Ramos (cell line): ENCODE data around the gene IRS1.

Experiments
- in situ Hi-C: fragments of 300-500 bp; cut with MboI; formaldehyde crosslinking; loops from one replicate; pipeline ENCODE4 v1.14.3; 2022; ENCODE audit warnings: low sequenced_read_pairs; ENCODE audit not compliant: unreplicated experiment

The IRS1 gene

DNA sequence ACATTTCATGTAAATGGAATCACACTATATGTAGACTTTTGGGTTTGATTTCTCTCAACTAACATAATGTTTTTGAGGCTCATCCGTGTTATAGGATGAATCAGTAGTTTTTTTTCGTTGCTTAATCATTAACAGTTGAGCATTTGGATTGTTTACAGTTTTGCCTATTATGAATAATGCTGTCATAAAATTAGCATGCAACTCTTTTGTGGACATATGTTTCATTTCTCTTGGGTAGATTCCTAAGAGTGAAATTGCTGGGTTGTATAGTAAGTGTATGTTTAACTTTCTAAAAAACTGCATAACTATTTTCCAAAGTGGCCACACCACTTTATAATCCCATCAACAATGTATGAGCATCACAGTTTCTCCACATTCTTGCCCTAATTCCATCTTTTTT, 28.6 kb upstream of the IRS1 start:
- in situ Hi-C loops = no loop called here

DNA sequence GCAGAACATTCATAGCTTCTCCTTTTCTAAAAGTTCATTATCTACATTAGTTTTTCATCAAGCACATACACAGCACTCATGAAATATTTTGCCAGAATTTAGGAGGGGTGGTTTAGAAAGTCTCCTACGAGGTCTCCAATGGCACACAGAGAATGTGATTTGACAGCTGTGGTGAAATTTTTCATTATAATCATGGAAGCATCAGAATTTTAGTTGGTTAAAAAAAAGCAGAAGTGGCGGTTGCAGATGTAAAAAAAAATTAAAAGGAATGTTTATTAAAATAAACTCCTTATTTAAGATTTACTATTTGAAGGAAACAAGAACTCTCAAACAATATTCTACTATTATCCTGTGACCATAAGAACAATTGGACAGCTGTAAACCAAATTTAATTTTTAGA, 25.4 kb upstream of the IRS1 start:
- in situ Hi-C loops = no loop called here

DNA sequence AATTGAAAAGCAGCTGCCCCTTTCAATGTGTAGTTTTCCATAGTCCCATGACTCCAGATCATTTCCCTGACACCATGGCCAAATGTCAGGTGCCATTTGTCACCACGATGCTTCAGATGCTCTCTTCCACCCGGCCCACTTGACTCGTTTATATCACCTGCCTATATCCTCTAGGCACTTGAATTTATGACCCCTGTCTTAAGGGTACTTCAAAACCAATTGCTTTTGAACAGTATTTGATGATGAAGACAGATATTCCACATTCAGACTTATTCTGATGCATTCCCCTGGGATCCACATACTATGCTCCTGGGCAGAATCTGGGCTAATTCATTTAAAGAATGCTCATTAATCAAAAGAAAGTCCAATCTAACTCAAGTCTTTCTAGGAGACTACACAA, 19.3 kb upstream of the IRS1 start:
- in situ Hi-C loops = loop anchor here (10.0 to 25.0 kb wide), 4 partner anchors 296 to 1157 kb away; no protein-coding TSS in a partner anchor

DNA sequence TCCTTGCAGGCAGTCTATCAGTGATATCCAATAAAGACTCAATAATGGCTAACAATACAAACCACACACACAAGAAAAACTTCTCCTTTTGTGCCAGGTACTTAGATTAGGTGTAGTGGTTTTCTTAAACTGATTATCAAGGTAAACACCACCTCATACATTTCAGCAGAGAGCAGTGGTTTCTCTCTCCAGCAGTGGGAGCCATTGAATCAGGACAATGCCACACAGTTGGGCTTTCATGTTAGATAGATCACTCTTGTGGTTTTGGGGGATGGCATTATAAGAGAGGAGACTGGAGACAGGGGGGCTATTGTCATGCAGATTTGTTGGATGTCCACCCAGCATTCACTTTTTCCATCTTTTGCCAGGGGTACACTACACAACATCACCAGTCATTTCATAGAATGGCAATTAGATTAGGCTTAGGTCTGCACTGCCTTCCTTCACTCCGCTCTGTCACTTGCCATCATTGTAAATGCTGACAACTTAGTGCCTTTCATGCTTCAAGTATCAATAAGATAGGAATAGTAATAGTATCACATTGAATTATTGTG, 13.6 kb upstream of the IRS1 start:
- in situ Hi-C loops = loop anchor here (5.0 to 25.0 kb wide), 5 partner anchors 174 to 1151 kb away; no protein-coding TSS in a partner anchor

DNA sequence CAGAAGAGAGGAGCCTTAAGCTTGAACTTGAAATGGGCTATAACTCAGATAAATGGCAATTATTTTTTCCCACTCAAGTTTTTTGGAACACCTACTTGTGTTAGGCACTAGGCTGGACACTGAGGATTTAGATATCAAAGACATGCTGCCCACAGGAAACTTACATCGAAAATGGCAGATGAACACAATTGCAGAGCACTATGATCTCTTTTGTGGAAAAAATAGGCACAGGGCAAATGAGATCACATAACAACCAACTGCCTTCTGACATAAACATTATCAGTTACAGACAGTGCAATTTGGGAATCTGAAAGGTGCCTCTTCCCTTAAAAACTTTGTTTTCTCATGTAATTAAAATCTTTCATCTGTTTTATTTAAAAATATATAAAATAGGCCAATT, 3.8 kb upstream of the IRS1 start:
- in situ Hi-C loops = loop anchor here (25.0 kb wide), 3 partner anchors 591 to 1141 kb away; no protein-coding TSS in a partner anchor

DNA sequence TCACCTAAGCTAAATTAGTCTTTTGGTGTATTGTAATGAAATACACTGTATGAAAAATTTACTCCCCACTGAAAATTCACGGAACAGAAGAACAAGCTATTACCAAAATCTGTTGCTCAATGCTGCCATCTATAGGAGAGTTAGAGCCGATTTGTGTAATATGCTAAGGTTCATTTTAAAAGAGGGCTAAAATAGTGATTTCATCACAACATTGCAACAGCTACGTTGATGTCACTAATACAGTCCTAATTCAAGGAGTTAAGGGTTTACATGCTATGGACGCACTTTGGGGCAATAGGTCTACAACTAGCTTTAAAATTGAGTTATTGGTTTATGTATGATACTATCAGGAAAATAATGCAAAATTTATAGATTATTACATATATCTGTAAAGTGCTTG, 3.0 kb upstream of the IRS1 start:
- in situ Hi-C loops = loop anchor here (25.0 kb wide), 3 partner anchors 590 to 1140 kb away; no protein-coding TSS in a partner anchor

DNA sequence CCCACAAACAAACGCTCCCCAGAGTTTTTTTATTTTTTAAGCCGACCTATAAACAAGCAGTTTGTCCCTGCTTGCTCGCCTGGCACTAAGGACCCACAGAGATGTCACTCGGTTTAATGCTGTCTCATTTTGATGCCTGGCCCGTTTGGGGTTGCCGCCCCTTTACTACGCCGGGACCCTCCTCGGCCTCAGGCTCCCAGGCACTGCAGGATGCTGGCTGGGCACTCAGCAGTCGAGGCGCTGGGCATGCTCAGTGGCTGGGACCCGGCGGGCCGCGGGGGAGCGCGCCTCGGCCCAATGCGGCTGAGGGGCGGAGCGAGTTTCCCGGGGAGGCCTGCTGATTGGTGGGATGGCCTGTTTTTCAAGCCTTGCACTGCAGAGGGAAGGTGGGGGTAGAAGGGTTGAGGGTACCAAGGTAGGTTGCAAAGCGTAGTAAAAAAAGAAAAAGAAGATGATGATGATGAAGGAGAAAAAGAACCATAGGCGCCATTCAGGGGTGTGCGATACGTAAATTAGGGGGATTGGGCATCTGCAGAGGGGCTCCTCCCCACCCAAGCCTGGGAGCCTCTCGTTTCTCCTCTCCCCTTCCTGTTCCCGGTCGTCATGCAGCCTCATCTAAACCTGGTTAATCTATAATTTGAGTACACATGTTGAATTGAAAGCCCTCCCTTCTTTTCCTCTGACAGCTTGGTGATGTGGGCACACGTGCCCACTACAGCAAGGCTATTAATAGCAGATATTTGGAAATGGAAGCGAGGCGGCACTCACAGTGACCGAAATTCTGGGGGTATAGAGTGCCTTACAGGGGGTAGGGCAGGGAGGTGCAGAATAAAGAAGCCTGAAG, 1.5 kb upstream of the IRS1 start:
- in situ Hi-C loops = loop anchor here (25.0 kb wide), 3 partner anchors 589 to 1139 kb away; no protein-coding TSS in a partner anchor

DNA sequence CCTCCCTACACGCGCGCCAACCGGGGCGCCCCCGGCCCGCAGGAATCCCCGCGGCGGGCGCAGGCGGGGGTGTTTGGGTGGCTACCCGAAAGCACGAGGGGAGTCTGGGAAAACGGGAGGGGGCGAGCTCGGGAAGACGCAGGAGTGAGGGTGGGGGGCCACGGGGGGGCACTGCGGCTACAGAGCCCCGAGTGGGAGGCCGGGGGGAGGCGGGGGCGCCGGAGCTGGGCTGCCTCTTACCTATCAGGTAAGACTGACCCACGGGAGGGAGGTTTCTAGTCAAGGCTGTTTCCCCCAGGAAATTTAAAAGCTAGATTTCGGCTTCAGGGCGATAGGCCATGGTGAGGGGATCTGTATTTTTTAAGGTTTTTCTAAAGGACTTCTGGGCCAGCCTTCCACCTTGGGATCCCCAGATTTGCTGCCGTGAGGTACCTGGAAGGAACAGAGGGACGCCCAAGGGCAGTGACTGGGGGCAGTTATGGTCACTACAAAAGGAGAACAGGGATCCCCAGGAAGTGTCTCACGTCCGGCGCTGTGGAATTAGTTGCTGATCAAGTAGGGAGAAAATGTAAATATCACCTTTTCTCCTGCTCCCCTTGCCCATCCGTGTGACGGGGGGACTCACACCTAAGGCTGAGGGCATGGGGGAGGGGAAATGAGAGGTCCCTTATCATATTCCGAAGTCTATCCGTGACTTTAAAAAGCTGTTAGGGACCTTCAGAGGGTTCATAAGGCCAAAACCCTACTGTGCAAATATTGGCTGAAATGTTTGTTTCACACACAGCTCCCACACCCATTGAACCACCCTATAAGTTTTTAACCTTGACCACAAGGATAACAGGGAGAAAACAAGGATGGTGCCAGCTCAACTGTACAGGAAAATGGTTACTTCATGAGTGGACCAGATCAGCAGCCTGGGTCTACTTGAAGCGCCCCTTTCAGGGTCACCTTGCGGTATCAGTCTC, 638 bp upstream of the IRS1 start:
- in situ Hi-C loops = loop anchor here (25.0 kb wide), 3 partner anchors 588 to 1138 kb away; no protein-coding TSS in a partner anchor

DNA sequence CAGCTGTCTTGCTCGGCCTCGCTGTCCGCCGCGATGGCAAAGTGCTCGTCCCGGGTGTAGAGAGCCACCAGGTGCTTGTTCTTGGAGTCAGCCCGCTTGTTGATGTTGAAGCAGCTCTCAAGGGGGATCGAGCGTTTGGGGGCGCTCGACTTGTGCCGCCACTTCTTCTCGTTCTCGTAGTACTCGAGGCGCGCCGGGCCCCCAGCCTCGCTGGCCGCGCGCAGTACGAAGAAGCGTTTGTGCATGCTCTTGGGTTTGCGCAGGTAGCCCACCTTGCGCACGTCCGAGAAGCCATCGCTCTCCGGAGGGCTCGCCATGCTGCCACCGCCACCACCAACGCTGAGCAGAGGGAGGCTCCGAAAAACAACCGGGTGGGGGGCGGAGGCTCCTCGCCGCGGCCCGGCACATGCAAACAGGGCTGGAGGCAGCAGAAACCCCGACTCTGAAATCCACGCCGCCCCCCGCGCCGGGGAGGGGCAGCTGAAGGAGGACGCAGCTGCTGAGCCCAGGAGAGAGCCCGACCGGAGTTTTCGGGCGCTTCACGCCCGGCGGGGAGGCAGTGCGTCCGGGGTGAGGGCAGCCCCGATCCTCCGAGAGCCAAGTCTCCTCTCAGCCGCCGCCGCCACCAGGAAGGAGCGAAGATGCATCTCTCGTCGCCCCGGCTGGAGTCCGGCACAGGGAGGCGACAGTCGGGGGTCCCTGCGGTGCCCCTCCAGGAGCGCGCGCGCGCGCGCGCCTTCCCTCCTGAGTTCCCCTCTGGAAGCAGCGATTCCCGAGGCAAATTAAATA, 1.0 kb downstream of the IRS1 start:
- in situ Hi-C loops = no loop called here

DNA sequence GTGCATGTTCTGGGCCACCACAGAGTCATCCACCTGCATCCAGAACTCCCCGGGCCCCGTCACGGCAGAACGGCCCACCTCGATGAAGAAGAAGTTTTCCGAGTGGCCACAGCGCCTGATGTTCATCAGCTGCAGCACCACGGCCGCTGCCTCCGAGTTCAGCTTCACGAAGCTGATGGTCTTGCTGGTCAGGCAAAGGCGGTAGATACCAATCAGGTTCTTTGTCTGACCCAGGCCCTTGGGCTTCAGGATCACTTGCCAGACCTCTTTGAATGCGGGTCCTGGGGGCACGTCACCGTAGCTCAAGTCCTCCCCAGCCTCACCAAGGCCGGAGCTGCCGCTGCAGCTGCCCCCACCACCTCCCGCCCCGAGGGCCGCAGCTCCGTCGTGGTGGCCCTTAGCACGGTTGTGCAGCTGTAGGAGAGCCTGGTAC, 1.6 kb downstream of the IRS1 start:
- in situ Hi-C loops = no loop called here

DNA sequence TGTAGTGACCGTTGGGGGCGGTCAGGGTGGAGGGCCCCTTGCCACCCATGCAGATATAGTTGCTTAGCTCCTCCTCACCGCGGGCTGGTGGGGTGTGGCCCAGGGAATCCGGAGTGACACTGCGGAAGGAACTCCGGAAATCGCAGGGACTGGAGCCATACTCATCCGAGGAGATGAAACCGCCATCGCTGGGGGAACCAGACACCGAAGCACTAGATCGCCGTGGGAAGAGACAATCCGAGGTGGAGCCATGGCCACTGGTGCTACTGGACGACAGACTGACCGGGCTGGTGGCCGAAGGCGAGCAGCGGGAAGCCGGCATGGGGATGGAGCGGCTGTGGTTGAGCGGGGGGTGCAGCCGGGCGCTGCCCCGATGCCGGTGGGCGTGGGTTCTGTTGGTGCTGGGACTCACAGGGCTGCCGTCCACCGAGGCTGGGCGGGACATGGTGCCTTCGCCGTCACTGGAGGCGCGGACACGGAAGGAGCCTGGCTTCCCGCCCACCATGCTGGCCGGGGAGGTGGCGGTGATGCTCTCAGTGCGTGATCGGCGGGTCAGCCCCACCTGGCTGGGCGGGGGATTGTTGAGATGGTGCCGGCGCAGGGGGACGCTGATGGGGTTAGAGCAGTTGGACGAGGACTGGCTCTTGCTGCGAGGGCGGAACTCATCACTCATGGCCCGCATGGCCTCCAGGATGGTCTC, 2.2 kb downstream of the IRS1 start:
- in situ Hi-C loops = no loop called here

DNA sequence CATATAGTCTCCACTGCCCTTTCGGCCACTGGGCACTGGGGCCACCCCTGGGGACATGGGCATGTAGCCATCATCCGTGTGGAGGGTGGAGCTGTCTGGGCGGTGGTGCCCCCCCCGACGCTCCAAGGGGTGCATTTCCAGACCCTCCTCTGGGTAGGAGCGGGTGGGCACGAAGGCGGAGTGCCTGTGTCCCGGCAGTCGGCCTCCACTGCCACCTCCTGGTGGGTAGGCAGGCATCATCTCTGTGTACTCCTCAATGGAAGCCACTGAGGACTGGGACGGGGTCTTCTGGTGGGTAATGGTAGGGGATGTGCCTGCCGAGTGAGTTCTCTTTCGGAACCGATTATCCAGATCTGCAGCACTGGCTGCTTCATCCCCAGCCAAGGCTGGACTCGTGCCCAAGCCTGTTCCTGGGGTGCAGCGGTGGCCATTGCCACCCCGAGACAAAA, 2.8 kb downstream of the IRS1 start:
- in situ Hi-C loops = no loop called here

DNA sequence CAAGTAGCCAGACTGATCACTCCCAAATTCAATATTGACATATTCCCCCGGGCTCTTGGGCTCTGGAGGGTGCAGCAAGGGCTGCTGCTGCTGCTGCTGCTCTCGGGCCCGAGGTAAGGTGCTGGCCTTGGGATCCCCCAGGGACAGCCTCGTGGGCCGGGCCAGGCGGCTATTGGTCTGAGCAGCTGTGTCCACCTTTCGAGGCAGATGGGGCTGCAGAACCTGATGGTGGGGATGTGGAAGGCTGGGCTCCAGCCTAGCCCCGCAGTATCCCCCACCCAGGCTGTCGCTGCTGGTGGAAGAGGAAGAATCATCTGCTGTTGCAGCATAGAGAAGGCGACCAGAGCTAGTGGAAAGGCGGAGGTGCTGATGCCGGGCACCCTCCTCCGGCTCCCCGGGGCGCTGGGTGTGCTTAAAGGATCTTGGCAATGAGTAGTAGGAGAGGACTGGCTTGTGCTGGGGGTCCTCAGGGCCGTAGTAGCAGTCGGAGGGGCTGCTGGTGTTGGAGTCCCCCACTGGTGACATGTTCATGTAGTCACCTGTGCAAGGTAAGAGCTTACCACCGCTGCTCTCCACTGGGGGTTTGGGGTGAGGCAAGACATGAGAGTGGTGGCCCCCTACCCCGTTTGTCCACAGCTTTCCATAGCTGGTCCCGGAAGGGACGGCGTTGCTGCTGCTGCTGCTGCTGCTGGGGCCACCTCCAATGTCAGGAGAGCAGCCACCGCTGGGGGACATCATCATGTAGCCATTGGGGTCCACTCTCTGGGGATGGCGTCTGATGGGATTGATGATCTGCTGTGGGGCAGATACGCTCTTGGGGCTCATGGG, 3.4 kb downstream of the IRS1 start:
- in situ Hi-C loops = no loop called here

DNA sequence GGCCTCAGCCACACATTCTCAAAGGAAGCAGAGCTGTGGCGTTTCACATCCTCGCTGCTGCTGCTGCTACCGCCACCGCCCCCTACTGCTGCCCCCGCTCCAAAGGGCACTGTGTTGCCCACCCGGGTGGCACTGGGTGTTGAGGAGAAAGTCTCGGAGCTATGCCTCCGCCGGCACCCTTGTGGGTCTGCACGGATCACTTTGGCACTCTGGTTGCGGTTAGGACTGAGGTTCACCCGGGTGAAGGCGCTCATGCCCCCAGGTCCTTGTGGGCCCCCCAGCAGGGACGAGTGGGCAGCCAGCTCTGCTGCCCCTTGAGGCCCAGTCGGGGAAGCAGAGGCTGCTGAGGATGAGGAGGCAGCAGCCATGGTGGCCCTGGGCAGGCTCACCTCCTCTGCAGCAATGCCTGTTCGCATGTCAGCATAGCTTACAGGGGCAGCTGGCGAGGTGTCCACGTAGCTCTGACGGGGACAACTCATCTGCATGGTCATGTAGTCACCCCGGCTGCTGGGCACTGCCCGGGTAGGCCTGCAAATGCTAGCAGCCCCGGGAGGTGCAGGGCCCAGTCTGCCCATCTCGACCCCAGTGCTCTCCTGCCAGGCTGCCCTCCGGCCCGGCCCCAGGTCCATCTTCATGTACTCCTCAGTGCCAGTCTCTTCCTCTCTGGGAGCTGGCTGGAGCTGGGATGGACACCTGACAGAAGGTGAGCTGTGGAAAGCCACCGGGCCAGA, 4.2 kb downstream of the IRS1 start:
- in situ Hi-C loops = no loop called here

DNA sequence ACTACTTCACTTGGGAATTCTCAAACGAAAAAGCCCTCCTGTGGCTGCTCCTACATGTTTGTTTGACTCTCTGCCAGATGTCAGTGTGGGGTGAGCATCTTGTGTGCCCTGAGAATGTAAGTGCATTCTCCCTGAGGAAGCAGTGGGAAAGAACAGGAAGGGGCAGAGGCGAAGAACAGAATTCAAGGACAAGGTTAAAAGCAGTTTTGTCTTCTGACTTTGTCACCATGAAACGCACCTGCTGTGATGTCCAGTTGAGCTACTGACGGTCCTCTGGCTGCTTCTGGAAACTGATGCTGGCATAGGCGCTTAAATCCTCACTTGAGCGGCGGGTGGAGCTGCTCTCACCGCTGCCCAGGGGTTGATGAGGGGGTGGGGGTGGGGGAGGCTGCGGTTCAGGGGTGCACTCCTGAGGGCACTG, 4.9 kb downstream of the IRS1 start:
- in situ Hi-C loops = no loop called here

DNA sequence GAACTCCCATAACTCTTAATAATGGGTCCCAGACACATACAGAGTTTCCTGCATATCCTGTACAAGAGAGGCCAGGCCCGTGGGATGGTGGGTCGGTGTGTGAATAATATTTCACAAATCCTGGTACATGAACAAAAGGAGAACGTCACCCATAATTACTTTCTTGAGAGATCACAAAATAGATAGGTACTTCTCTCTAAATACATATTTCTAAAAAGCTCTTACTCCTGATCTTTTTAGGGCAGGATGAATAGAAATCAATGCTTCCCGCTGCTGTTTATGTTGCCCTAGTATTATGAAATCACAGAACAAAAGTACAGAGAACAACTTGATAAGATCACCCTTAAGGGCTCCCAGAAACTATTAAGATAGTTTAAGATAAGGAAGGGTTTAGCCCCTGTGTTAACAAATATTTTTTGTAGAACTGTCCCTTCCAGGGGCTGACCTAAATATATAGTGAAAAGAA, 5.4 kb downstream of the IRS1 start:
- in situ Hi-C loops = no loop called here

DNA sequence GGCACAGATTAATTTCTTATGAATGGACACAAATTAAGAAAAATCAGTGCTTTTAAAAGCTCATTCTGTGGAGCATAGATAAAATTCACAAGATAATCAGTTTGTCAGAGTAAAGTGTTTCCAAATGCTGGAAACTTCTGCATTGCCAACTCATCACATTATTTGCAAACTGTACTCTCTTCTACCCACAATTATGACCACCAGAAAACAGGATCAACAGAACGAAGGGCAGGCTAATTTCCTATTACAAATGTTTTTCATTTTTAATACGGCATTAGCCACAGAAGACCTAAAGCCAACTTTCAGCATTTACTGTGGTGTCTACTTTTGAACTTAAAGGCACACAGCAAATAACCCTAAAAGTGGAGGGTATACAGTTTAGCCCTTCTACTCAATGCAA, 6.0 kb downstream of the IRS1 start:
- in situ Hi-C loops = no loop called here
